Measurements from ENCODE around the gene ITSN1. TPM values are rescaled to one million over a fixed set of nuclear protein-coding genes. Genes with fewer than 3 reads are reported as not detected.

The ITSN1 gene
- total RNA-seq, 1 experiment from 2014 or later = 30.6 TPM

DNA sequence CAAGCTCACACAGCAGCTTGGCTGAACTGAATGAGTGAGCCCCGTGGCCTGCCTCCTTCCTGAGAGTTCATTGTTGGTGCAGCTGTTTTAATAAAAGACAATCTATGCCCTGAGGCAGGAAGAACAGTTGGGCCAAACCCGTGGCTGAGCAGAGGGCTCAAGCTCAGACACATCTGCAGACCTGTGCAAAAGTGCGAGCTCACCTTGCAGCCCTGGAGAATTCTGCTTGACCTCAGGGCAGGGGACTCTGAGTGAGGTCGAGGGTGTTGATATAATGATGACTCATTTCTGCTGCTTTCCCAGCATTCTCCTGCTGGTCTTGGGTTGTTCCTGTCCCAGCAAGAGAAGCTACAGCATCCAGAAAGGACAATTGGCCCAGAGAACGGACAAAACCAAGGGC is 212.3 kb downstream of the ITSN1 start:
- no peak for DNase-seq
- CTCF ChIA-PET = no interaction called here
- Mint-ChIP-seq H3K4me1 (ENCODE audit: low read depth, unreplicated experiment) (no peaks in the 10 kb centered on the region), H3K36me3 (ENCODE audit: insufficient read depth, unreplicated experiment) (no peaks in the 10 kb centered on the region), H3K27ac (ENCODE audit: unreplicated experiment) (no peak overlapping the region), H3K27me3 (ENCODE audit: unreplicated experiment) (no peaks in the 10 kb centered on the region), H3K4me3 (ENCODE audit: low read depth, unreplicated experiment) (no peak overlapping the region), H3K9me3 (ENCODE audit: low read depth, unreplicated experiment) (no peaks in the 10 kb centered on the region)
- TF ChIP-seq, protein P1, sequence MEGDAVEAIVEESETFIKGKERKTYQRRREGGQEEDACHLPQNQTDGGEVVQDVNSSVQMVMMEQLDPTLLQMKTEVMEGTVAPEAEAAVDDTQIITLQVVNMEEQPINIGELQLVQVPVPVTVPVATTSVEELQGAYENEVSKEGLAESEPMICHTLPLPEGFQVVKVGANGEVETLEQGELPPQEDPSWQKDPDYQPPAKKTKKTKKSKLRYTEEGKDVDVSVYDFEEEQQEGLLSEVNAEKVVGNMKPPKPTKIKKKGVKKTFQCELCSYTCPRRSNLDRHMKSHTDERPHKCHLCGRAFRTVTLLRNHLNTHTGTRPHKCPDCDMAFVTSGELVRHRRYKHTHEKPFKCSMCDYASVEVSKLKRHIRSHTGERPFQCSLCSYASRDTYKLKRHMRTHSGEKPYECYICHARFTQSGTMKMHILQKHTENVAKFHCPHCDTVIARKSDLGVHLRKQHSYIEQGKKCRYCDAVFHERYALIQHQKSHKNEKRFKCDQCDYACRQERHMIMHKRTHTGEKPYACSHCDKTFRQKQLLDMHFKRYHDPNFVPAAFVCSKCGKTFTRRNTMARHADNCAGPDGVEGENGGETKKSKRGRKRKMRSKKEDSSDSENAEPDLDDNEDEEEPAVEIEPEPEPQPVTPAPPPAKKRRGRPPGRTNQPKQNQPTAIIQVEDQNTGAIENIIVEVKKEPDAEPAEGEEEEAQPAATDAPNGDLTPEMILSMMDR (IDR thresholded peaks at IDR 0.05; ENCODE audit: unreplicated experiment) = no peak
- BruUV-seq (replicated peaks) = no TSS peak
- intact Hi-C loops (cut with micrococcal nuclease; ENCODE audit: unreplicated experiment) = no loop called here

DNA sequence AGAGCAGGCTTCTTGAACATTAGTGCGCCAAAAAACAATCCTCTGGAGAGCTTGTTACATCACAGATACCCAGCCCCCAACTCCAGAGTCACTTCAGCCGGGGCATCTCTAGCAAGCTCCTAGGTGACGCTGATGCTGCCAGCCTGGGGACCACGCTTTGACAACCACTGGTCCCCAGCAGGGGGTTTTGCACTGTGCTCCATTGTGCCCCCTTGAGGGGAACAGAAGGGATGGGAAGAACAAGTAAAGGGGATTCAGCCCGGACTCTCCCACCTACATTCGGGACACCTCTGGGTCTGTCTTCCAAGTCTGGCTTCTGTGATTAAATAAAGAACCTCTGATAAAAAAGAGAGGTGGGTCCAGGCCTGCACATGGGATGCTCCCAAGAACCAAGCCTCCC is 212.9 kb downstream of the ITSN1 start:
- Mint-ChIP-seq H3K27me3 (ENCODE audit: unreplicated experiment) (no peaks in the 10 kb centered on the region), H3K4me1 (ENCODE audit: low read depth, unreplicated experiment) (no peaks in the 10 kb centered on the region), H3K9me3 (ENCODE audit: low read depth, unreplicated experiment) (no peaks in the 10 kb centered on the region), H3K27ac (ENCODE audit: unreplicated experiment) (no peak overlapping the region), H3K4me3 (ENCODE audit: low read depth, unreplicated experiment) (no peak overlapping the region), H3K36me3 (ENCODE audit: insufficient read depth, unreplicated experiment) (no peaks in the 10 kb centered on the region)
- BruUV-seq (replicated peaks) = no TSS peak
- TF ChIP-seq, protein P1 (IDR thresholded peaks at IDR 0.05; ENCODE audit: unreplicated experiment) = peak; percentile 12
- CTCF ChIA-PET = no interaction called here
- no peak for DNase-seq
- intact Hi-C loops (cut with micrococcal nuclease; ENCODE audit: unreplicated experiment) = no loop called here

DNA sequence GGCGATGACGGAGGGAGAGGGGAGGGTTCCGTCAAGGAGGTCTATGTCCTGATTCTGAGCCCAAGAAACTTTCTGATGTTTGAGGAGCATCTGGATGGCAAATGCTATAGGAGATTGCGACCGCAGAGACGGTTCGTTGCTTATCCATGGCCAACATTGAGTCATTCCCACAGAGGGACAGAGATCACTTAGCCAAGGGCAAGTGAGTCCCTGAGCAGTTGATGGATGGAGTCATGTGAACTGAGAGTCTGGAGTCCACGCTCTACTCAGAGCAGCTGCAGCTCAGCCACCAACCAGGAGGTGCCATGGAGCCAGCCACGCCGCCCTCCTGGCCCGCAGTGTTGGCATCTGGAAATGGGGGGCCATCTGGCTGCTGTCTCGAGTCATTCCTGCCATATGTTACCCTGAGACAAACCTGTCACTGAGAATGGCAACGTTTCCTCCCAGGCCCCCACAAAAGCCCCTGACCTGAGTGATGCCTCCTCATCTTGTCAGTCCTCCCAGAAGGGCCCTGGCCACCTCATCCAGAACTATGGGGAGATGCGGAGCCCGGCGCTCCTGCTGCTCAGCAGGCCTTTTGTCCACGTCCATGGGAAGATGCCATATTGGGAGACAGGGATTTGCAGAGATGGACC is 214.7 kb downstream of the ITSN1 start:
- DNase-seq = no peak
- Mint-ChIP-seq H3K36me3 (ENCODE audit: insufficient read depth, unreplicated experiment) (no peaks in the 10 kb centered on the region), H3K27me3 (ENCODE audit: unreplicated experiment) (no peaks in the 10 kb centered on the region), H3K9me3 (ENCODE audit: low read depth, unreplicated experiment) (no peaks in the 10 kb centered on the region), H3K4me3 (ENCODE audit: low read depth, unreplicated experiment) (no peak overlapping the region), H3K27ac (ENCODE audit: unreplicated experiment) (no peak overlapping the region), H3K4me1 (ENCODE audit: low read depth, unreplicated experiment) (no peaks in the 10 kb centered on the region)
- TF ChIP-seq, protein P1 (IDR thresholded peaks at IDR 0.05; ENCODE audit: unreplicated experiment) = no peak
- intact Hi-C loops (cut with micrococcal nuclease; ENCODE audit: unreplicated experiment) = no loop called here
- no TSS peak for BruUV-seq (replicated peaks)
- CTCF ChIA-PET = no interaction called here

DNA sequence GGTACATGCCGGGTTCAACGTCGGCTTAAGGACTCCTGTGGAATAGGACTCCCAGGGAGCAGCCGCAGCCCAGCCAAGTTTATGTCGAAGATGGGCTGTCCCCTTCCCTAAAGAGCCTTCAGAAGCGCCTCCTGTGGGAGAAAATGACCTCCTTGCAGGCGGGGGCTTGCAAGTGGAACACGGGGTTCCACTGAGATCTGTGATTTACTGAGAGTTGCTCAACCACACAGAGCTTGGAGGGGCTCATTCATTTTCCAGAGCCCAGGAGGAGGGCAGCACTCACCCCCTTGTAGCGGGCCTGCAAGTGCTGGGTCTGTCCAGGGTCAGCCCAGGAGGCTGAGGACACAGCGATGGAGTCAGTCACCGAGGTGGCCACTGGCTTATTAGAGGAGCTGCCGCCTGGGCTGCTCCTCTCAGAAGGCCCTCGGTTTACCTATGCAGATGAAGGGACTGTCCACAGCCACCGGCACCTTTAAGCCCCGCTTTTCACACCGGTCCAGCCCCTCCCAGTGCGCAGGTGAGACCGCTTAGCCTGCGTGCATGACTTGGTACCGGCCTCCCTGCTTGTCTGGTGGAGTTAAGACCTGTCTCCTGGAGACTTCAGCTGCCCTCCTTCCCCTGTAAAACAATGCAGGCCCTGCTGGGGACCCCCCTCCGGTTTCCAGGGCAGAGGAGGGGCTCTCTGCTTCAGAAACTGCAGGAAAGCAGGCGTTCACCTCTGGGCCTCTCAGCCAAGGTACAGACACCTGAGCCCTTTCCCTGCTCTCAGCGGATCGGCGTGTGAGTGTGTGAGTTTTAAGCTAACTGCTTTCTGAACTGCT is 215.8 kb downstream of the ITSN1 start:
- no peak for DNase-seq
- TF ChIP-seq, protein P1 (IDR thresholded peaks at IDR 0.05; ENCODE audit: unreplicated experiment) = no peak
- intact Hi-C loops (cut with micrococcal nuclease; ENCODE audit: unreplicated experiment) = no loop called here
- Mint-ChIP-seq H3K27ac (ENCODE audit: unreplicated experiment) (no peak overlapping the region), H3K4me3 (ENCODE audit: low read depth, unreplicated experiment) (no peak overlapping the region), H3K36me3 (ENCODE audit: insufficient read depth, unreplicated experiment) (no peaks in the 10 kb centered on the region), H3K4me1 (ENCODE audit: low read depth, unreplicated experiment) (no peaks in the 10 kb centered on the region), H3K27me3 (ENCODE audit: unreplicated experiment) (no peaks in the 10 kb centered on the region), H3K9me3 (ENCODE audit: low read depth, unreplicated experiment) (no peaks in the 10 kb centered on the region)
- BruUV-seq (replicated peaks) = no TSS peak
- CTCF ChIA-PET = interaction anchor here (0.7 kb wide), 1 partner anchor 234 kb away, joined by 4 read pairs; no protein-coding TSS in a partner anchor
